DMS53 treated with DMSO at 0.1 percent for 48 hours (cell line): ENCODE data around the gene SV2C.

Experiments used
- DNase-seq: peaks from one replicate; lab custom pipeline; 2025; ENCODE audit not compliant: unreplicated experiment; lab: John Stamatoyannopoulos, UW

SV2C gene

DNA sequence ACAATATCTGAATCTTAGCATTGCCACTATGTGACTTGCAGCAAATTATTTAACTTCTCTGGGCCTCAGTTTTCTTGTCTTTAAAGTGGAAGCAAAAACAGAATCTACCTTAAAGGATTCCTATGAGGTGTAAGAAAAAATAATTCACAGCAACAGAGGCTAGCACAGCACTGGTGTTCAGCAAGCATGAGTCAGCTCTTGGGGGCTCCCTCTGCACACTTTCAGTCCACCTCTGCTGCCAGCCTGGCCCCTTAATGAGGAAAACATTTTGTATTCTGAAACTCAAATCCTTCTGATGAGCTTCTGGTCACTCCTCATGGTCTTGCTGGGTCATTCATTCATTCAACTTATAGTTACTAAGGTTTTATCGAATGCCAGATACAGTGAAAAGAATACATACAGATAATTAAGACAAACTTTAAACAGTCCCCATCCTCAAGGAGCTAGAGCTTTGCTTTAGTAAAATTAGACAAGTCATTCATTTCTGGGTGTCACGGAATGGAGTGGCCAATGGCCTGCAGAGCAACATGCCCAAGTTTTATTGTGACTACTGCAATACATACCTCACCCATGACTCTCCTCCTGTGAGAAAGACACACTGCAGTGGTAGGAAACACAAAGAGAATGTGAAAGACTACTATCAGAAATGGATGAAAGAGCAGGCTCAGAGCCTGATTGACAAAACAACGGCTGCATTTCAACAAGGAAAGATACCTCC, 293.1 kb downstream of the SV2C start:
- no peak for DNase-seq

DNA sequence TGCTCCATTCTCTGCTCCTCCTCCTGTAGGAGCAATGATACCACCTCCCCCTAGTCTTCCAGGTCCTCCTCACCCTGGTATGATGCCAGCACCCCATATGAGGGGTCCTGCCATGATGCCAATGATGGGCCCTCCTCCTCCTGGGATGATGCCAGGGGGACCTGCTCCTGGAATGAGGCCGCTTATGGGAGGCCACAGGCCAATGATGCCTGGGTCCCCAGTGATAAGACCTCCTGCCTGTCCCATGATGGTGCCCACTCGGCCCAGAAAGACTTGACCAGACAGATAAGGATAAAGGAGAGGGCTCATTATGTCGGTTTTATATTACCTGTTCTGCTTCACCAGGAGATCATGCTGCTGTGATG, 293.7 kb downstream of the SV2C start:
- no peak for DNase-seq

DNA sequence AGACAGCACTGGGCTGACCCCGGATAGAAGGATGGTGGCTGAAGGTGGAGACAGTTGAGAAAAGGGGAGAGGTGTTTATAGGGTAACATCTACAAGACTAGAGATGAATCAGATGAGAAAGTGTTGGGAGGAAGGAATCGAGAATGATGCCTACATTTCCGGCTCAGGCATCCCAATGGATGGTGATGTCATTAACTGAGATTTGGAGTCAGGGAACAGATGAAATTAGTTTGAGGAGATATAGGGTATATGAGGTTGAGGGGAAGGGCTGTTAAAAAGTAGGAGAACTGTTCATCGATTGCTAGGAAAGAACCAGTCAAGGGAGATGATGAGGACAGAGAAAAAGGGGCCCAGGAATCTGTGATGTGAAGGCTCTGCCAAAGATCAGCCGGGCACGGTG, 295.2 kb downstream of the SV2C start:
- no peak for DNase-seq

DNA sequence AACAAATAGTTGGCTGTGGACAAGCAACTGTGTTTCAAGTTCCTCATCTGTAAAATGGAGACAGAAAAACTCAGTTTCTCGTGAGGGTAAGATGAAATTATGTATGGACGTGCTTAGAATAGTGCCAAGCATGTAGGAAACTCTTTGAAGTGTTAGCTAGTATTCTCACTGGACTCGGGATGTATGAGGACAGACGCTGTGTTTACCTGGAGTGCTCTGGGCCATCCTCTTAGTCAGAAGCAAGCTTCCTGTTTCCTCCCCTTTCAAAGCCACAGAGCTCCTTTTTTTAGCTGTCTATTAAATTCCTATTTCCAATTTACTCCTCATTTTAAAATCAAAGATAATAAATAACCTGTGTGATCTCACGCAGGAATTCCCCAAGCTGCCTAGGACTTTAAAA, 296.1 kb downstream of the SV2C start:
- peak; percentile 69 for DNase-seq

- DNase-seq = no peak
Measured at GRCh38 chr5:76379855-76380254, 296.7 kb downstream of the SV2C start.

GRCh38 chr5:76380346-76381066, 297.3 kb downstream of the SV2C start:
- no peak for DNase-seq

DNA sequence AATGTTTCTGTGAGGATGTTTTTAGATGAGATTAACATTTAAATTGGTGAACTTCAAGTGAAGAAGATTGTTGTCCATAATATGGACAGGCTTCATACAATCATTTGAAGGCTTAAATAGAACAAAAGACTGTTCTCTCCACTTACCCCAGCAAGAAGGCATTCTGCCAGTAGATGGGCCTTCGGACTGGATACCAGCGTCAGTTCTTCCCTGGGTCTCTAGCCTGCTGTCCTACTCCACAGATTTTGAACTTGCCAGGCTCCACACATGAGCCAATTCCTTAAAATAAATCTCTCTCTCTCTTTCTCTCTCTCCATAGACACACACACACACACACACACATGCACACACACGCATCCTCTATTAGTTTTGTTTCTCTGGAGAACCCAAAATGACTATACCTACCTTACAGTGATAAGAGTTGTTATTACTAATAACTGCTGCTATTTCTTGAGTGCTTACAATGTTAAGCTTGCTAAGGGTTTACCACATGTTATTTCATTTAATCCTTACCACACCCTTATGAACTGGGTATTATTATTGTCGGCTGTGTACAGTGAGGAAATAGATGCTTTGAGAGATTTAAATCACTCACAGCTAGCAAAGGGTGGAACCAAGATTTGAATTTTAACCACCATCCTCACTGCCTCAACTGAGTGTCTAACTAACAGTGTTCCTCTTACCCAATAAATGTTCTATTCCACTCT, 300.1 kb downstream of the SV2C start:
- no peak for DNase-seq

- DNase-seq = no peak
Measured at GRCh38 chr5:76384189-76384588, 301.0 kb downstream of the SV2C start.

DNA sequence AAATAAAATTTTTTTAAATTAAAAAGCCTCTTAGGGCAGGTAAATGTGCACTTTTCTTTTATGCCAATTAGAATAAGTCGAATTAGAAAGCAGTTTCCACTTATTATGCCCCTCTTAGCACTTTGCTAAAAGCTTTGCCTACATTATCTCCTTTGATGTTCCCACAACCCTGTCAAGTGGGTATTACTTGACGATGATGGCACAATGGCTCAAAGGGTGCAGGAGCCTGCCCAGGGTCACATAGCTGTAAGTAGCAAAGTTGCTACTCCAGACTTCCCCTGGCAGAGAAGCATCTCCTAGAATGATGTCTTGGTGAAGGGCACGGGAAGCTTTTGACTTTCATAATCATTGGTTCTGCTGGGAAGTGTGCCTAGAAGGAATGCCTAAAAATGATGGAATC, 301.5 kb downstream of the SV2C start:
- no peak for DNase-seq

DNA sequence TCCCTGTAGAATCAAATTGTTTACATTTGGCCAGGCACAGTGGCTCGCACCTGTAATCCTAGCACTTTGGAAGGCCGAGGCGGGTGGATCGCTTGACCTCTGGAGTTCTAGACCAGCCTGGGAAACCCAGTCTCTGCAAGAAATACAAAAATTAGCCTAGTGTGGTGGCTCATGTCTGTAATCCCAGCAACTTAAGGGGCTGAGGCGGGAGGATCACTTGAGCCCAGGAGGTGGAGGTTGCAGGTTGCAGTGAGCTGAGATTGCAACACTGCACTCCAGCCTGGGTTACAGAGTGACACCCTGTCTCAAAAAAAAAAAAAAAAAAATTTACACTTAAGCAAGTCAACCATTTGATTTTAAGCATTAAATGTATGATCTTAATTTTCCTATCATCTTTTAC, 302.4 kb downstream of the SV2C start:
- no peak for DNase-seq

DNA sequence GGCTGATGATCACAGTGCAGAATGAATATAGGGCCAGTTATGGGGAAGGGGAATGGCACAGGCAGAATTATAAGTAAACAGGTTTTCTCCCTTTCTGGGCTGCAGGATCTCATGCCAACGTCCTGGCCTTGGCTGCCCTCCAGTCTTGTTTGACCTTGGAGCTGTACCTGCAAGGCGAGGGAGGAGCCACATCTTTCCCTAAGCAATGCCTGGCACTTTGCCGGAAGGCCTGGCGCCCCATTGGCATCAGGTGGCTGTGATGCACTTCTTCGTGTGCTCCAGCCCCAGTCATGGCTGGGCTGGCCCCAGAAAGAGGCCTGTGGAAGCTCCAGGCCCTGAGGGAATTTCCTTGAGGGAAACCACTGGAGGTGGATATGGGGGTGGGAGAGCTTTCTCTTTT, 303.2 kb downstream of the SV2C start:
- no peak for DNase-seq

DNA sequence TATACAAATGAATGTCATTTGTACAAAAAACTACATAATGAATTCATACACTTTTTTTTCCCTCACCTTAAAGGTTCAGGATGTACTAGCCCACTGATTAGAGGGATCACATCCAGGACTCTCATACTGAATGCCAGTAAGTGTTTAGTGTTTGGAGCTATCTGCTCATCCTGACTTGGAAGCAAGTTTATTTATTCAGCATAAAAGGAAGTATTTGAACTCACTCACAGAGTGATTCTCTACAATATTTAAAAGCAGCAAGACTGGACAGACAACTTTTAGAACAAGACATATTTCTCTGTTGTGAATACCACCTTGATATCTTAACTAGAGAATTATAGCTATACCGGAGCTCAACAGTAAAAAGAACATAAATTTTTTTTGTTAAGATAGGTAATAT, 305.1 kb downstream of the SV2C start:
- peak; percentile 67 for DNase-seq

- DNase-seq = no peak
Measured at GRCh38 chr5:76388791-76389512, 305.8 kb downstream of the SV2C start.

- DNase-seq = no peak
Measured at GRCh38 chr5:76389513-76390154, 306.5 kb downstream of the SV2C start.

GRCh38 chr5:76391014-76391413, 307.8 kb downstream of the SV2C start:
- no peak for DNase-seq

DNA sequence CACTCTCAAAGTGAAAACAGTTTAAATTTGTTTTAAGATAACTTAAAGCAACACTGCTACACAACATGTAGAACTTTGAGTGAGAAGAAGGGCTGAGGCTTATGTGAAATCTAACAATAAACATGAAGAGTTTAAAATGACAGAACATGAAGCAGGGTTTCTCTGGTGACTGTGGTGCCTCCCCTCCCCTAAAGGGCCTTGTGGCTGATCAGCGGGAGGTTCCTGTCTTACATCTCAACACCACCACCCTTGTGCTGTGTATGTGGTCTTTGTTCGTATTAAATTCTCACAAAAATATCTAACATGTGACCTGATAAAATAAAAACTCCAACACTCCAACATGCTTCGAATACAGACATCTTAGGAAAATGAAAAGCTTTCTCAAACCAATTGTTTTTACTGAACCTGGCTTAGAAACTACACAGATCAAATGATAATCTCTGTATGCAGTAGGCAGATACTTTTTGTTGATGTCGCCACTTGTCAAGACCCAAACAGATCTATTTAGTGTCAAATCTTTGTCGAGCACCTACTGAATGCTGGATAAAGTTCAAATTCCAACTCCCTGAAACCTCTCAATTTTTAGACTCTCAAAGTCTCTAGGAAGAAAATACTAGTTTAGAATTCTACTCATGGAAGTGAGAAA, 310.0 kb downstream of the SV2C start:
- DNase-seq = no peak

- no peak for DNase-seq
Measured at GRCh38 chr5:76397200-76397599, 314.0 kb downstream of the SV2C start.

GRCh38 chr5:76399268-76399667, 316.1 kb downstream of the SV2C start:
- no peak for DNase-seq

GRCh38 chr5:76400466-76400865, 317.3 kb downstream of the SV2C start:
- no peak for DNase-seq

DNA sequence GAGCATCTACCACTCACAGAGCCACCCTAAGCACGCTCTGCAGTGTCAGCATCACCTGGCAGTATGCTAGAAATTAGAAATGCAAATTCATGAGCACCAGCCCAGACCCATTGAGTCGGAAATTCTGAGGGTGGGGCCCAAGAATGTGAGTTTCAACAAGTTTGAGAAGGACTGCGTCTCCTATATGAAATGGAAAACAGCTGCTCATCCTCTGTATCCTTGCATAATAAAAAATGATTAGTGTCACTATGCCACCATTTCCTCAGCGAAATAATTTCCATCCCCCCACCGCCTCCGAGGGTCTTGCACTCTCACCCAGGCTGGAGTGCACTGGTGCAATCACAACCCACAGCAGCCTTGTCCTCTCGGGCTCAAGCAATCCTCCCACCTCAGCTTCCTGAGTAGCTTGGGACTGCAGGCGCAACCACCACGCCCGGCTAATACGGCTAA, 318.6 kb downstream of the SV2C start:
- DNase-seq = no peak
